HG03045 (cell line): Measurements from ENCODE around the gene NPHP1.
"Not testable (repeated sequence)": the region's sequence is repeated elsewhere in the genome, so short reads cannot be mapped to it uniquely, and the experiment has no call there.

Source experiments
- ATAC-seq: cut with Tn5 transposase; IDR thresholded peaks from one replicate; pipeline ENCODE4 v1.9.1; 2021; ENCODE audit warnings: mild to moderate bottlenecking, moderate library complexity; ENCODE audit not compliant: unreplicated experiment

The NPHP1 gene

GRCh38 chr2:110204408-110205385 is at the start of gene NPHP1:
TSS of gene NPHP1 (minus strand) at chr2:110205013. CDS start at chr2:110204968, 45 bp downstream.
- peak; percentile 92 for ATAC-seq

- ATAC-seq: not testable (repeated sequence)
These were observed 43.4 kb upstream of the NPHP1 start for GRCh38 chr2:110248081-110248795.

GRCh38 chr2:110245488-110246435 is 40.9 kb upstream of the NPHP1 start:
- not testable (repeated sequence) for ATAC-seq

GRCh38 chr2:110243283-110243682 is 38.5 kb upstream of the NPHP1 start:
- ATAC-seq: not testable (repeated sequence)

GRCh38 chr2:110234514-110234913 is 29.7 kb upstream of the NPHP1 start:
- not testable (repeated sequence) for ATAC-seq

GRCh38 chr2:110229886-110230285 is 25.1 kb upstream of the NPHP1 start:
- not testable (repeated sequence) for ATAC-seq

GRCh38 chr2:110222626-110223025 is 17.8 kb upstream of the NPHP1 start:
- ATAC-seq: not testable (repeated sequence)

GRCh38 chr2:110221938-110222337 is 17.1 kb upstream of the NPHP1 start:
- no peak for ATAC-seq

- no peak for ATAC-seq
These were observed 15.4 kb upstream of the NPHP1 start for GRCh38 chr2:110220190-110220564.

GRCh38 chr2:110219496-110220189 is 14.8 kb upstream of the NPHP1 start:
- ATAC-seq: no peak

- ATAC-seq: not testable (repeated sequence)
These were observed 14.1 kb upstream of the NPHP1 start for GRCh38 chr2:110218889-110219288.

GRCh38 chr2:110216803-110217202 is 12.0 kb upstream of the NPHP1 start:
- ATAC-seq: no peak

GRCh38 chr2:110216199-110216598 is 11.4 kb upstream of the NPHP1 start:
- ATAC-seq: no peak

- no peak for ATAC-seq
These were observed 10.8 kb upstream of the NPHP1 start for GRCh38 chr2:110215566-110216158.

GRCh38 chr2:110215091-110215490 is 10.3 kb upstream of the NPHP1 start:
- ATAC-seq: no peak

- not testable (repeated sequence) for ATAC-seq
These were observed 8.7 kb upstream of the NPHP1 start for GRCh38 chr2:110213522-110213921.

- peak; percentile 82 for ATAC-seq
These were observed 7.4 kb upstream of the NPHP1 start, which contains the start of gene MTLN for GRCh38 chr2:110211938-110212858. TSS of gene MTLN (minus strand) at chr2:110212547. CDS start at chr2:110212525, 22 bp downstream.

GRCh38 chr2:110205660-110206455 is 1.0 kb upstream of the NPHP1 start:
- no peak for ATAC-seq
